ENCODE measurements around the gene INO80B.

DNA sequence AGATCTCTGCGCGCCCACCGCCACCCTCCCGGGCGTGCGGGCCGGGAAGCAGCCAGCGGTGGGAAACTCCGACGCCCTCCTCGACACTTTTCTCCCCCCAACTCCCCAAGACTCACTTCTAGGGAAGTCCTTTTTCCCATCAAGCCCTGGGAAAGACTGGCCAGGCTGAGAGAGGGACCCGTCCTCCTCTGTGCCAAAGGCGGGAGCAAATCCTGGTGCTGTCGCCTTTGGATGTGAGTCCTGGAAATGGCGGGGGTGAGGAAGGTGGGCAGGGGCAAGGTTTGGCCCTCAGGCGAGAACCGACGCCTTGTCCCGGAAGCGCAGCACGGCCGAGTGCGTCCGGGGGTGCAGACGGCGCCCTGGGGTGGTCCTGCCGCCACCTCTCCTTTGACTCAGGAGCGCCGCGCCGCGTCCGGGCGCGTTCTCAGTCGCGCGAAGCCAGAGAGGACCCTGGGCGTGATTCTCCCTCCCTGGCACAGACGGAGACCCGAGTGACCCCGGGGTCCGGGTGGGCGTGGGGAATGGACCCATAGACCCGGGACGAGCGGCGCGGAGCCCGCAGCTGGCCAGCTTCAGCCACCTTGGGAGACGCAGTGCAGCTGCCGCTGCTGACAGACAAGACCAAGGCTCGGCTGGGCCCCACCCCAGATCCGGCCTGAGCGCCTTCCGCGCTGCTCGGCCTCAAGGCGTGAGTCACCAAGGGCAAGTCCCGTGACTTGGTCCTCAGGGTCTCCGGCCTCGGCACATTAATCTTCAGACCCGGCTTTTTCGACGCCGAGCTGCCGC lies 48.0 kb downstream of the INO80B start:
- TF ChIP-seq, protein P1, sequence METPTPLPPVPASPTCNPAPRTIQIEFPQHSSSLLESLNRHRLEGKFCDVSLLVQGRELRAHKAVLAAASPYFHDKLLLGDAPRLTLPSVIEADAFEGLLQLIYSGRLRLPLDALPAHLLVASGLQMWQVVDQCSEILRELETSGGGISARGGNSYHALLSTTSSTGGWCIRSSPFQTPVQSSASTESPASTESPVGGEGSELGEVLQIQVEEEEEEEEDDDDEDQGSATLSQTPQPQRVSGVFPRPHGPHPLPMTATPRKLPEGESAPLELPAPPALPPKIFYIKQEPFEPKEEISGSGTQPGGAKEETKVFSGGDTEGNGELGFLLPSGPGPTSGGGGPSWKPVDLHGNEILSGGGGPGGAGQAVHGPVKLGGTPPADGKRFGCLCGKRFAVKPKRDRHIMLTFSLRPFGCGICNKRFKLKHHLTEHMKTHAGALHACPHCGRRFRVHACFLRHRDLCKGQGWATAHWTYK (CRISPR knock-in tag; IDR thresholded peaks at IDR 0.05), result no peak
- TF ChIP-seq CEBPG (CRISPR knock-in tag; IDR thresholded peaks at IDR 0.05), result no peak
- no peak for TF ChIP-seq CEBPG (tag; conservative IDR thresholded peaks at IDR 0.05 in 1 of 2, IDR thresholded peaks at IDR 0.05 in 1 of 2)
- TF ChIP-seq TCF7L2 (IDR thresholded peaks at IDR 0.05; ENCODE audit: low read depth, low read length), result 0 out of 2 replicates have a peak, but pooled peaks have one; percentile 7
- peak; percentile 84 for TF ChIP-seq POLR2A (conservative IDR thresholded peaks at IDR 0.05)
- TF ChIP-seq, protein P2, sequence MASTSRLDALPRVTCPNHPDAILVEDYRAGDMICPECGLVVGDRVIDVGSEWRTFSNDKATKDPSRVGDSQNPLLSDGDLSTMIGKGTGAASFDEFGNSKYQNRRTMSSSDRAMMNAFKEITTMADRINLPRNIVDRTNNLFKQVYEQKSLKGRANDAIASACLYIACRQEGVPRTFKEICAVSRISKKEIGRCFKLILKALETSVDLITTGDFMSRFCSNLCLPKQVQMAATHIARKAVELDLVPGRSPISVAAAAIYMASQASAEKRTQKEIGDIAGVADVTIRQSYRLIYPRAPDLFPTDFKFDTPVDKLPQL (IDR thresholded peaks at IDR 0.05; ENCODE audit: extremely low read depth, insufficient read length), result no peak
- no peak for TF ChIP-seq HDAC6 (IDR thresholded peaks at IDR 0.05; ENCODE audit: low read depth, low read length)
- TF ChIP-seq MTF1 (CRISPR knock-in tag; IDR thresholded peaks at IDR 0.05; ENCODE audit: borderline replicate concordance), result no peak
- peak; percentile 48; the same call in 1 of the 2 replicates for TF ChIP-seq POLR2AphosphoS5 (IDR thresholded peaks at IDR 0.05; ENCODE audit: control insufficient read depth, insufficient read depth, low read depth, low read length)

Data from K562 (cell line).